Astrocyte (in vitro differentiated cells and primary cell): Measurements from ENCODE around the gene CILP2. TPM values are rescaled to one million over a fixed set of nuclear protein-coding genes. Genes with fewer than 3 reads are reported as not detected.

ENCODE experiments used
- DNase-seq: peaks from one replicate; pipeline ENCODE4 v3.0.0-alpha.2; 2010; ENCODE audit warnings: low read depth
- FAIRE-seq: peaks from 2 replicates; lab custom pipeline; 2011; peaks lifted over from hg19 to GRCh38; lab: Jason Lieb, UNC
- H2AFZ ChIP-seq: 2 replicates; pipeline ENCODE4 v1.6.0; 2012; ENCODE audit warnings: low read depth, low read length, inconsistent platforms
- H3K27ac ChIP-seq: 2 replicates; pipeline ENCODE4 v1.5.1; 2011; ENCODE audit warnings: low read depth, low read length, inconsistent platforms
- H3K27me3 ChIP-seq: 2 replicates; pipeline ENCODE4 v1.6.0; 2011; ENCODE audit warnings: low read length, inconsistent platforms; ENCODE audit not compliant: insufficient read depth
- H3K36me3 ChIP-seq: 2 replicates; pipeline ENCODE4 v1.5.1; 2011; ENCODE audit warnings: low read length, inconsistent platforms; ENCODE audit not compliant: insufficient read depth
- H3K4me1 ChIP-seq: 2 replicates; pipeline ENCODE4 v1.5.1; 2011; ENCODE audit warnings: low read length, inconsistent platforms; ENCODE audit not compliant: insufficient read depth
- H3K4me2 ChIP-seq: 2 replicates; pipeline ENCODE4 v1.6.0; 2012; ENCODE audit warnings: low read length, inconsistent platforms
- H3K4me3 ChIP-seq: 2 replicates; pipeline ENCODE4 v1.5.1; 2011; ENCODE audit warnings: low read depth, mild to moderate bottlenecking, low read length, inconsistent platforms; ENCODE audit not compliant: insufficient read depth
- H3K79me2 ChIP-seq: 2 replicates; pipeline ENCODE4 v1.6.0; 2012; ENCODE audit warnings: mild to moderate bottlenecking, low read length, inconsistent platforms; ENCODE audit not compliant: insufficient read depth
- H3K9ac ChIP-seq: 2 replicates; pipeline ENCODE4 v1.6.0; 2012; ENCODE audit warnings: mild to moderate bottlenecking, low read length, inconsistent platforms
- H3K9me3 ChIP-seq: 2 replicates; pipeline ENCODE4 v1.5.1; 2012; ENCODE audit warnings: low read depth, mild to moderate bottlenecking, low read length, inconsistent platforms; ENCODE audit not compliant: insufficient read depth
- H4K20me1 ChIP-seq: 2 replicates; pipeline ENCODE4 v1.6.0; 2012; ENCODE audit warnings: low read length, inconsistent platforms; ENCODE audit not compliant: insufficient read depth
- H3K27ac Mint-ChIP-seq: one replicate; pipeline ENCODE4 v1.8.0; 2021; ENCODE audit warnings: mild to moderate bottlenecking, mixed read lengths; ENCODE audit not compliant: unreplicated experiment
- H3K27me3 Mint-ChIP-seq: one replicate; pipeline ENCODE4 v1.8.0; 2021; ENCODE audit warnings: low read depth, mixed read lengths; ENCODE audit not compliant: unreplicated experiment
- H3K36me3 Mint-ChIP-seq: one replicate; pipeline ENCODE4 v1.8.0; 2021; ENCODE audit warnings: low read depth, mixed read lengths; ENCODE audit not compliant: unreplicated experiment
- H3K4me1 Mint-ChIP-seq: one replicate; pipeline ENCODE4 v1.8.0; 2021; ENCODE audit warnings: low read depth, mixed read lengths; ENCODE audit not compliant: unreplicated experiment
- H3K4me3 Mint-ChIP-seq: one replicate; pipeline ENCODE4 v1.8.0; 2021; ENCODE audit warnings: mild to moderate bottlenecking, moderate library complexity, mixed read lengths; ENCODE audit not compliant: unreplicated experiment
- H3K9me3 Mint-ChIP-seq: one replicate; pipeline ENCODE4 v1.8.0; 2021; ENCODE audit warnings: mild to moderate bottlenecking, mixed read lengths; ENCODE audit not compliant: unreplicated experiment
- EZH2 ChIP-seq: IDR thresholded peaks from 2 replicates; pipeline ENCODE4 v1.6.1; 2012; ENCODE audit warnings: mild to moderate bottlenecking, low read length, inconsistent platforms; ENCODE audit not compliant: insufficient read depth
- total RNA-seq: library from RNA; stranded (reverse); gene quantifications from 2 replicates; pipeline ENCODE4 v1.2.1, GENCODE V29; 2021
- TF ChIP-seq, protein P1 (sequence below): IDR thresholded peaks from 2 replicates; pipeline ENCODE4 v1.5.1; 2011; ENCODE audit warnings: low read depth, mild to moderate bottlenecking, inconsistent platforms, low read length, moderate library complexity; ENCODE audit not compliant: insufficient read depth

Gene CILP2
- total RNA-seq, 1 donor from 2014 or later = 3.9 TPM

DNA sequence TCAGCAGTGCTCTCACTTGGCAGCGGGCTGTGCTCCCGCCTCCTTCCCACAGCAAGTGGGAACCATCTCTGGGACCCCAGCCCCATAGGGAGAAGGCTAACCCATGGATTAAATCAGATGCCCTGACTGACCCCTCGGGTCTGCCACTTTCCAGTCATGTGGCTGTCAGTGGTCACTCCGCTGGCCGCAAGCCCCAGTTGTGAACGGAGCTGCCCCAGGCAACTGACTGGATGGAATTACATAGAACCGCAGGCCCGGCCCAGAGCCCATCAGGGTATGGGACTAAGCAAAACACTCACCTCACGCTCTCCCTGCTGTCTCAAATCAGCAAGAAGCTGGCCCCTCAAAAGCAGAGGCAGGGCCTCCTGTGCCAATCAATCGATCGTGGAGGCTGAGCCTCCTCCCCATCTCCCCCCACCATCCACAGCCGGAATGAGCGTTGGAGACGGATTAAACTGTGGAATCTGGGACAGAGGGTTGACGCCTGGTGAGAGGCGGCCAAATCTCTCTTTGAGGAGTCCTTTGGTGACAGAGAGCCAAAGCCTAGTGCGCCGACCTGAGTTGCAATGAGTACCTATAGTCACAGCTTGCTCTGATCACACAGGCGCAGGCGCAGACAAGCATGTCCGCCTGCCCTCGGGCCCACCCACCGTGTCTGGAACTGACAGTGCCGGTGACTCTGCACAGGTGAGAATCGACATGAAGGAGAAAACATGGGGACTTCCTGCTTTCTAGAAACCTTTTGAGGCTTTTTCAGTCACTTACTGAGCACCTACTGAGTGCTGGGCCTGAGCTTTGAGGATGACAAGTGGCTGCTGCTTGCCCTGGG is 41.7 kb downstream of the CILP2 start:
- H3K9ac ChIP-seq = no peak overlapping the region
- H2AFZ ChIP-seq = no peak overlapping the region
- H3K4me3 ChIP-seq = no peak overlapping the region
- H3K36me3 Mint-ChIP-seq = no peaks in the 10 kb centered on the region
- H3K4me3 Mint-ChIP-seq = no peak overlapping the region
- no peak for DNase-seq
- no peak overlapping the region for H3K27ac Mint-ChIP-seq
- TF ChIP-seq, protein P1, sequence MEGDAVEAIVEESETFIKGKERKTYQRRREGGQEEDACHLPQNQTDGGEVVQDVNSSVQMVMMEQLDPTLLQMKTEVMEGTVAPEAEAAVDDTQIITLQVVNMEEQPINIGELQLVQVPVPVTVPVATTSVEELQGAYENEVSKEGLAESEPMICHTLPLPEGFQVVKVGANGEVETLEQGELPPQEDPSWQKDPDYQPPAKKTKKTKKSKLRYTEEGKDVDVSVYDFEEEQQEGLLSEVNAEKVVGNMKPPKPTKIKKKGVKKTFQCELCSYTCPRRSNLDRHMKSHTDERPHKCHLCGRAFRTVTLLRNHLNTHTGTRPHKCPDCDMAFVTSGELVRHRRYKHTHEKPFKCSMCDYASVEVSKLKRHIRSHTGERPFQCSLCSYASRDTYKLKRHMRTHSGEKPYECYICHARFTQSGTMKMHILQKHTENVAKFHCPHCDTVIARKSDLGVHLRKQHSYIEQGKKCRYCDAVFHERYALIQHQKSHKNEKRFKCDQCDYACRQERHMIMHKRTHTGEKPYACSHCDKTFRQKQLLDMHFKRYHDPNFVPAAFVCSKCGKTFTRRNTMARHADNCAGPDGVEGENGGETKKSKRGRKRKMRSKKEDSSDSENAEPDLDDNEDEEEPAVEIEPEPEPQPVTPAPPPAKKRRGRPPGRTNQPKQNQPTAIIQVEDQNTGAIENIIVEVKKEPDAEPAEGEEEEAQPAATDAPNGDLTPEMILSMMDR = no peak
- TF ChIP-seq EZH2 = no peak
- H3K27ac ChIP-seq = no peak overlapping the region
- no peaks in the 10 kb centered on the region for H3K79me2 ChIP-seq
- peaks cover 12% of the 10 kb centered on the region for H3K27me3 Mint-ChIP-seq
- H3K4me1 ChIP-seq = no peaks in the 10 kb centered on the region
- no peak for FAIRE-seq
- no peaks in the 10 kb centered on the region for H3K9me3 Mint-ChIP-seq
- H3K36me3 ChIP-seq = no peaks in the 10 kb centered on the region
- no peaks in the 10 kb centered on the region for H3K27me3 ChIP-seq
- H4K20me1 ChIP-seq = no peaks in the 10 kb centered on the region
- H3K9me3 ChIP-seq = no peaks in the 10 kb centered on the region
- no peak overlapping the region for H3K4me2 ChIP-seq
- no peaks in the 10 kb centered on the region for H3K4me1 Mint-ChIP-seq

GRCh38 chr19:19580418-19580817 is 42.4 kb downstream of the CILP2 start:
- no peak overlapping the region for H3K4me3 ChIP-seq
- H2AFZ ChIP-seq = no peak overlapping the region
- DNase-seq (no peak), FAIRE-seq (no peak)
- H3K4me2 ChIP-seq = no peak overlapping the region
- H3K27ac ChIP-seq = no peak overlapping the region
- H3K4me1 ChIP-seq = no peaks in the 10 kb centered on the region
- no peak for TF ChIP-seq EZH2
- TF ChIP-seq, protein P1 = no peak
- no peaks in the 10 kb centered on the region for H3K9me3 ChIP-seq
- H3K36me3 ChIP-seq = no peaks in the 10 kb centered on the region
- no peaks in the 10 kb centered on the region for H3K36me3 Mint-ChIP-seq
- H3K79me2 ChIP-seq = no peaks in the 10 kb centered on the region
- H3K27me3 ChIP-seq = no peaks in the 10 kb centered on the region
- H3K9me3 Mint-ChIP-seq = no peaks in the 10 kb centered on the region
- no peaks in the 10 kb centered on the region for H3K4me1 Mint-ChIP-seq
- H3K27ac Mint-ChIP-seq = no peak overlapping the region
- H3K4me3 Mint-ChIP-seq = no peak overlapping the region
- H4K20me1 ChIP-seq = no peaks in the 10 kb centered on the region
- H3K27me3 Mint-ChIP-seq = peaks cover 11% of the 10 kb centered on the region
- H3K9ac ChIP-seq = no peak overlapping the region

- no peaks in the 10 kb centered on the region for H3K4me1 Mint-ChIP-seq
- Histone ChIP-seq H3K36me3 (no peaks in the 10 kb centered on the region), H3K79me2 (no peaks in the 10 kb centered on the region), H3K27me3 (no peaks in the 10 kb centered on the region), H3K9ac (no peak overlapping the region), H3K4me3 (no peak overlapping the region), H4K20me1 (no peaks in the 10 kb centered on the region), H3K27ac (no peak overlapping the region), H2AFZ (no peak overlapping the region), H3K4me1 (no peaks in the 10 kb centered on the region), H3K9me3 (no peaks in the 10 kb centered on the region), H3K4me2 (no peak overlapping the region)
- TF ChIP-seq, protein P1 = no peak
- TF ChIP-seq EZH2 = no peak
- FAIRE-seq (no peak), DNase-seq (no peak)
- H3K27ac Mint-ChIP-seq = no peak overlapping the region
- no peaks in the 10 kb centered on the region for H3K9me3 Mint-ChIP-seq
- no peak overlapping the region for H3K4me3 Mint-ChIP-seq
- no peaks in the 10 kb centered on the region for H3K36me3 Mint-ChIP-seq
- H3K27me3 Mint-ChIP-seq = peaks cover 9% of the 10 kb centered on the region
Measured at GRCh38 chr19:19581391-19581790, 43.3 kb downstream of the CILP2 start.
